Measurements from ENCODE around the gene GRIN2A. TPM values are rescaled to one million over a fixed set of nuclear protein-coding genes. Genes with fewer than 3 reads are reported as not detected.

Gene GRIN2A
- total RNA-seq, 1 donor from 2014 or later = 4.1 TPM

- ATAC-seq (ENCODE audit: poor library complexity) (no peak), DNase-seq (no peak)
- intact Hi-C loops (cut with DNase I) = no loop called here
These were observed 226.6 kb downstream of the GRIN2A start for GRCh38 chr16:9955677-9956076.

- DNase-seq (no peak), ATAC-seq (ENCODE audit: poor library complexity) (peak; percentile 43)
- intact Hi-C loops (cut with DNase I) = no loop called here
These were observed 228.2 kb downstream of the GRIN2A start for GRCh38 chr16:9953908-9954570.

GRCh38 chr16:9950658-9951057 lies 231.6 kb downstream of the GRIN2A start:
- intact Hi-C loops (cut with DNase I) = no loop called here
- no peak for ATAC-seq (ENCODE audit: poor library complexity)
- DNase-seq = no peak

- intact Hi-C loops (cut with DNase I) = no loop called here
- DNase-seq (no peak), ATAC-seq (ENCODE audit: poor library complexity) (no peak)
These were observed 232.8 kb downstream of the GRIN2A start for GRCh38 chr16:9949396-9949795.

GRCh38 chr16:9948933-9949332 lies 233.3 kb downstream of the GRIN2A start:
- DNase-seq = no peak
- intact Hi-C loops (cut with DNase I) = no loop called here
- no peak for ATAC-seq (ENCODE audit: poor library complexity)

- no peak for DNase-seq
- no peak for ATAC-seq (ENCODE audit: poor library complexity)
- intact Hi-C loops (cut with DNase I) = no loop called here
These were observed 236.1 kb downstream of the GRIN2A start for GRCh38 chr16:9946022-9946720.

GRCh38 chr16:9943121-9943520 lies 239.1 kb downstream of the GRIN2A start:
- intact Hi-C loops (cut with DNase I) = no loop called here
- ATAC-seq (ENCODE audit: poor library complexity) (no peak), DNase-seq (no peak)

- no peak for DNase-seq
- intact Hi-C loops (cut with DNase I) = no loop called here
- no peak for ATAC-seq (ENCODE audit: poor library complexity)
These were observed 241.0 kb downstream of the GRIN2A start for GRCh38 chr16:9941245-9941644.

- intact Hi-C loops (cut with DNase I) = no loop called here
- DNase-seq (peak; percentile 61), ATAC-seq (ENCODE audit: poor library complexity) (peak; percentile 68)
These were observed 247.3 kb downstream of the GRIN2A start for GRCh38 chr16:9934723-9935508.

GRCh38 chr16:9932919-9933653 lies 249.1 kb downstream of the GRIN2A start:
- ATAC-seq (ENCODE audit: poor library complexity) = peak; percentile 42
- intact Hi-C loops (cut with DNase I) = no loop called here
- no peak for DNase-seq

GRCh38 chr16:9932000-9932399 lies 250.2 kb downstream of the GRIN2A start:
- ATAC-seq (ENCODE audit: poor library complexity) = no peak
- intact Hi-C loops (cut with DNase I) = no loop called here

GRCh38 chr16:9929836-9930235 lies 252.4 kb downstream of the GRIN2A start:
- no peak for ATAC-seq (ENCODE audit: poor library complexity)
- no peak for DNase-seq
- intact Hi-C loops (cut with DNase I) = no loop called here

More at GRCh38 chr16:9932000-9932399, 250.2 kb downstream of the GRIN2A start:
- DNase-seq = no peak

- ATAC-seq (ENCODE audit: poor library complexity) = no peak
- no peak for DNase-seq
- intact Hi-C loops (cut with DNase I) = no loop called here
These were observed 252.9 kb downstream of the GRIN2A start for GRCh38 chr16:9929313-9929712.

- DNase-seq (no peak), ATAC-seq (ENCODE audit: poor library complexity) (no peak)
- intact Hi-C loops (cut with DNase I) = no loop called here
These were observed 259.8 kb downstream of the GRIN2A start for GRCh38 chr16:9922441-9922840.

GRCh38 chr16:9921997-9922396 lies 260.2 kb downstream of the GRIN2A start:
- ATAC-seq (ENCODE audit: poor library complexity) = no peak
- no peak for DNase-seq
- intact Hi-C loops (cut with DNase I) = no loop called here

- intact Hi-C loops (cut with DNase I) = no loop called here
- DNase-seq = no peak
- ATAC-seq (ENCODE audit: poor library complexity) = no peak
These were observed 262.8 kb downstream of the GRIN2A start for GRCh38 chr16:9919460-9919859.

GRCh38 chr16:9917691-9918090 lies 264.5 kb downstream of the GRIN2A start:
- intact Hi-C loops (cut with DNase I) = no loop called here
- ATAC-seq (ENCODE audit: poor library complexity) = no peak
- no peak for DNase-seq

- DNase-seq = no peak
- intact Hi-C loops (cut with DNase I) = no loop called here
- peak; percentile 12 for ATAC-seq (ENCODE audit: poor library complexity)
These were observed 268.5 kb downstream of the GRIN2A start for GRCh38 chr16:9913604-9914326.

All from Right ventricle myocardium superior (tissue), 1 donor.